ENCODE results near the gene FGF18.
"Not testable (repeated sequence)": the region's sequence is repeated elsewhere in the genome, so short reads cannot be mapped to it uniquely, and the experiment has no call there.

The FGF18 gene

DNA sequence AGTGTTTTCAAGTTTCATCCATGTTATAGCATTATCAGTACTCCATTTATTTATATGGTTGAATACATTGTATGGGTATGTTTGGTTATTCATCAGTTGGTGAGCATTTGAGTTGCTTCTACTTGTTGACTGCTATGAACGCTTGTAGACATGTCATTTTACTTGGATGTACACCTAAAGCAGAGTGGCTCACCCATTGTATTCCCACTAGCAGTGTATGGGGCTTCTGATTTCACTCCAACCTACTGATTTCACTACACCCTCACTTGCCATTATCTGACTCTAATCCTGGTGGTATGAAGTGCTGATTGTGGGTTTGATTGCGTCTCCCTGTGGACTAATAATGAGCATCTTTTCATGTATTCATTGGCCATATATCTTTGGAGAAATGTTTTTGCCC, 22.3 kb upstream of the FGF18 start:
- peaks cover 8% of the 10 kb centered on the region for H3K4me1 ChIP-seq (ENCODE audit: insufficient read depth, low read length, poor library complexity, severe bottlenecking)
- H3K79me2 ChIP-seq (ENCODE audit: insufficient read depth, low read length), result peaks cover 97% of the 10 kb centered on the region
- H3K9me3 ChIP-seq (ENCODE audit: insufficient read depth, low read depth, low read length), result no peaks in the 10 kb centered on the region; the same call in 1 of the 2 replicates
- peaks cover 95% of the 10 kb centered on the region; the same call in 1 of the 2 replicates for H3K36me3 ChIP-seq (ENCODE audit: insufficient read depth, low read length)
- TF ChIP-seq CTCF (conservative IDR thresholded peaks at IDR 0.05; ENCODE audit: low read length) (no peak), EZH2phosphoT487 (IDR thresholded peaks at IDR 0.05; ENCODE audit: borderline replicate concordance) (no peak)
- no peak overlapping the region for H2AFZ ChIP-seq (ENCODE audit: low read length)
- no peaks in the 10 kb centered on the region for H3K9me2 ChIP-seq (replicated peaks; ENCODE audit: low read depth, low read length)
- no peaks in the 10 kb centered on the region for H3F3A ChIP-seq (ENCODE audit: low read depth)
- peak overlapping the region; percentile 88 for H3K4me2 ChIP-seq (ENCODE audit: low read depth, low read length, poor library complexity, severe bottlenecking)
- no peak overlapping the region for H3K9ac ChIP-seq (ENCODE audit: low read depth, low read length, poor library complexity, severe bottlenecking)
- peaks cover 79% of the 10 kb centered on the region for H4K20me1 ChIP-seq (ENCODE audit: insufficient read depth, low read length, poor library complexity, severe bottlenecking)
- H3K4me3 ChIP-seq (ENCODE audit: low read length, poor library complexity, severe bottlenecking), result no peak overlapping the region
- H3K27me3 ChIP-seq (ENCODE audit: insufficient read depth, low read length, poor library complexity, severe bottlenecking), result no peaks in the 10 kb centered on the region

DNA sequence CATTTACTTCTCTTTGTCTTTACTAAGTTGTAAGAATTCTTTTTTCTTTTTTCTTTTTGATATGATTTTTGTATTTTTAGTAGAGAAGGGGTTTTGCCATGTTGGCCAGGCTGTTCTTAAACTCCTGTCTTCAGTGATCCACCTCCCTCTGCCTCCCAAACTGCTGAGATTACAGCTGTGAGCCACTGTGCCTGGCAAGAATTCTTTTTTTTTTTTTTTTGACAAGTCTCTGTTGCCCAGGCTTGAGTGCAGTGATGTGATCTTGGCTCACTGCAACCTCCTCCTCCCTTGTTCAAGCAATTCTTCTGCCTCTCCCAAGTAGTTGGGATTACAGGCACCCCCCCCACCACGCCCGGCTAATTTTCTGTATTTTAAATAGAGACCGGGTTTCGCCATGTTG, 21.8 kb upstream of the FGF18 start:
- Histone ChIP-seq H3K36me3 (ENCODE audit: insufficient read depth, low read length) (peaks cover 92% of the 10 kb centered on the region; the same call in 1 of the 2 replicates), H3K4me3 (ENCODE audit: low read length, poor library complexity, severe bottlenecking) (no peak overlapping the region), H2AFZ (ENCODE audit: low read length) (no peak overlapping the region), H3F3A (ENCODE audit: low read depth) (no peaks in the 10 kb centered on the region), H3K9ac (ENCODE audit: low read depth, low read length, poor library complexity, severe bottlenecking) (no peak overlapping the region), H3K9me2 (replicated peaks; ENCODE audit: low read depth, low read length) (no peaks in the 10 kb centered on the region), H3K79me2 (ENCODE audit: insufficient read depth, low read length) (peaks cover 93% of the 10 kb centered on the region), H4K20me1 (ENCODE audit: insufficient read depth, low read length, poor library complexity, severe bottlenecking) (peaks cover 75% of the 10 kb centered on the region), H3K4me1 (ENCODE audit: insufficient read depth, low read length, poor library complexity, severe bottlenecking) (peaks cover 4% of the 10 kb centered on the region), H3K4me2 (ENCODE audit: low read depth, low read length, poor library complexity, severe bottlenecking) (peak overlapping the region; percentile 88), H3K9me3 (ENCODE audit: insufficient read depth, low read depth, low read length) (no peaks in the 10 kb centered on the region; the same call in 1 of the 2 replicates), H3K27me3 (ENCODE audit: insufficient read depth, low read length, poor library complexity, severe bottlenecking) (no peaks in the 10 kb centered on the region)
- no peak for TF ChIP-seq EZH2phosphoT487 (IDR thresholded peaks at IDR 0.05; ENCODE audit: borderline replicate concordance)
- TF ChIP-seq CTCF (conservative IDR thresholded peaks at IDR 0.05; ENCODE audit: low read length), result no peak

DNA sequence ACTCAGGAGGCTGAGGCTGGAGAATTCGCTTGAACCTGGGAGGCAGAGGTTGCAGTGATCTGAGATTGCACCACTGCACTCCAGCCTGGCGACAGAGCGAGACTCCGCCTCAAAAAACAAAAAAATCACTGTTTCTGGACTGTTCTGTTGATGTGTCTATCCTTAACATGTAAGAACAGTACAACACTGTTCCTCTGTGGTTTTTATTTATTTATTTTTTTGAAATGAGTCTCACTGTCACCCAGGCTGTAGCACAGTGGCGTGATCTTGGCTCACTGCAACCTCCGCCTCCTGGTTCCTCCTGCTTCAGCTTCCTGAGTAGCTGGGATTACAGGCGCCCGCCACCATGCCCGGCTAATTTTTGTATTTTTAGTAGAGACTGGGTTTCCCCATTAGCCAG, 20.8 kb upstream of the FGF18 start:
- H3K4me1 ChIP-seq (ENCODE audit: insufficient read depth, low read length, poor library complexity, severe bottlenecking); H3K4me3 ChIP-seq (ENCODE audit: low read length, poor library complexity, severe bottlenecking); H2AFZ ChIP-seq (ENCODE audit: low read length); H3K27me3 ChIP-seq (ENCODE audit: insufficient read depth, low read length, poor library complexity, severe bottlenecking); H3K9me3 ChIP-seq (ENCODE audit: insufficient read depth, low read depth, low read length); H3K4me2 ChIP-seq (ENCODE audit: low read depth, low read length, poor library complexity, severe bottlenecking); H3F3A ChIP-seq (ENCODE audit: low read depth); H3K9me2 ChIP-seq (replicated peaks; ENCODE audit: low read depth, low read length); H3K9ac ChIP-seq (ENCODE audit: low read depth, low read length, poor library complexity, severe bottlenecking): not testable (repeated sequence)
- peaks cover 64% of the 10 kb centered on the region for H4K20me1 ChIP-seq (ENCODE audit: insufficient read depth, low read length, poor library complexity, severe bottlenecking)
- H3K79me2 ChIP-seq (ENCODE audit: insufficient read depth, low read length), result peaks cover 82% of the 10 kb centered on the region
- H3K36me3 ChIP-seq (ENCODE audit: insufficient read depth, low read length), result peaks cover 81% of the 10 kb centered on the region; the same call in 1 of the 2 replicates

GRCh38 chr5:171400169-171400568, 19.3 kb upstream of the FGF18 start:
- H3K79me2 ChIP-seq (ENCODE audit: insufficient read depth, low read length), result peaks cover 71% of the 10 kb centered on the region
- no peaks in the 10 kb centered on the region for H3K9me2 ChIP-seq (replicated peaks; ENCODE audit: low read depth, low read length)
- H4K20me1 ChIP-seq (ENCODE audit: insufficient read depth, low read length, poor library complexity, severe bottlenecking), result peaks cover 51% of the 10 kb centered on the region
- no peak overlapping the region for H3K4me3 ChIP-seq (ENCODE audit: low read length, poor library complexity, severe bottlenecking)
- no peak overlapping the region for H3K9ac ChIP-seq (ENCODE audit: low read depth, low read length, poor library complexity, severe bottlenecking)
- peaks cover 71% of the 10 kb centered on the region; the same call in 1 of the 2 replicates for H3K36me3 ChIP-seq (ENCODE audit: insufficient read depth, low read length)
- peaks cover 4% of the 10 kb centered on the region for H3K4me1 ChIP-seq (ENCODE audit: insufficient read depth, low read length, poor library complexity, severe bottlenecking)
- no peak overlapping the region for H3K4me2 ChIP-seq (ENCODE audit: low read depth, low read length, poor library complexity, severe bottlenecking)
- H3F3A ChIP-seq (ENCODE audit: low read depth), result no peaks in the 10 kb centered on the region
- no peaks in the 10 kb centered on the region; the same call in 1 of the 2 replicates for H3K9me3 ChIP-seq (ENCODE audit: insufficient read depth, low read depth, low read length)
- no peaks in the 10 kb centered on the region for H3K27me3 ChIP-seq (ENCODE audit: insufficient read depth, low read length, poor library complexity, severe bottlenecking)
- TF ChIP-seq EZH2phosphoT487 (IDR thresholded peaks at IDR 0.05; ENCODE audit: borderline replicate concordance) (no peak), CTCF (conservative IDR thresholded peaks at IDR 0.05; ENCODE audit: low read length) (no peak)
- H2AFZ ChIP-seq (ENCODE audit: low read length), result no peak overlapping the region

Data from Loucy (cell line).